GM13977 (cell line): ENCODE data around the gene CAD.

Experiments used
- DNase-seq: peaks from one replicate; pipeline ENCODE4 v3.0.0; 2012; ENCODE audit warnings: low spot score
- CTCF ChIP-seq: IDR thresholded peaks from 2 replicates; pipeline ENCODE4 v1.5.1; 2012; ENCODE audit warnings: mild to moderate bottlenecking, control low read depth; ENCODE audit not compliant: insufficient read depth; ENCODE audit errors: extremely low read depth, missing control alignments
- in situ Hi-C: fragments of 300-500 bp; cut with MboI; formaldehyde crosslinking; loops from one replicate; pipeline ENCODE4 v1.12.0; 2022; ENCODE audit warnings: low sequenced_read_pairs, low pct_unique_long_range_greater_than_20kb, mixed read lengths, inconsistent platforms; ENCODE audit not compliant: unreplicated experiment

Gene CAD

DNA sequence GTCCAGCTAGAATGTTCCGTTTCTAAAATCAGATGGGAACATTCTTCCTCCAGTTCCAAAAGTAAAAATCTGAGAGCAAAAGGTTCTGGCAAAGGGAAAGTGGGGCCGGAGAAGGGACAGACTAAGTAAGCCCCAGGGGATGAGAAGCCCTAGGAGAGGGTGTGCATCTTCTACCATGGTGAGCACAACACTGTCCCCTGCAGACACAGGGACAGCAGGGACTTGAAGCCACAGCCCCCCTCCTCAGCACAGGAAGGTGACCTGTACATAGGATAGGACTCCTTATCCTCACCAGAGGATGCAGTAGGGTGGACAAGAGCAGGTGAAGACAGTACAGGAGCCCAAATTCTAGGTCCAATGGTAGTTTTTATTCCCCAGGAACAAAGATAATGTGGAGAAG, 17.9 kb upstream of the CAD start:
- in situ Hi-C loops: loop anchor here (25.0 kb wide), 1 partner anchor 237 kb away; the partner anchor contains the start of gene MAPRE3
- no peak for TF ChIP-seq CTCF
- DNase-seq: no peak

GRCh38 chr2:27201675-27202074, 15.5 kb upstream of the CAD start:
- DNase-seq: no peak
- no peak for TF ChIP-seq CTCF
- in situ Hi-C loops: no loop called here

DNA sequence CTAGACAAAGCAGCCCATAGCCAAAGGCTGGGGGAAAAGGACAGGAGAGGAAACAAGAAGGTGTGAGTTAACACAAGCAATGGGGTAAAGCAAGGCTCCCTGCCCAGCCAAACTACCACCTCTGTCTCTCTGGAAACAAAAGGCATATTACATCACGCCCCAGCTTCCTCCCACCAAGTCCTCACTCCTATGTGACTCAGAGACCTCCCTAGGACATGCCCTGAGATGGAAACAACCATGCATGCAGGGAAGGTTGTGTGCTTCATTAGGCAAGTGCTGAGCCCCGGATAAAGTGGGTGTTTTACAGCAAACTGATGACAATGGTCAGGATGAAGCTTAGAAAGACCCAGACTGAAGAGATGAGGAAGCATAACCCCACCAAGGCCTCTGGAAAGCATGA, 14.3 kb upstream of the CAD start:
- DNase-seq: no peak
- in situ Hi-C loops: no loop called here
- no peak for TF ChIP-seq CTCF

- TF ChIP-seq CTCF: no peak
- in situ Hi-C loops: no loop called here
- DNase-seq: no peak
Observed at GRCh38 chr2:27203741-27204140, 13.4 kb upstream of the CAD start.

- TF ChIP-seq CTCF: no peak
- in situ Hi-C loops: no loop called here
- DNase-seq: no peak
Observed at GRCh38 chr2:27204566-27204965, 12.6 kb upstream of the CAD start.

DNA sequence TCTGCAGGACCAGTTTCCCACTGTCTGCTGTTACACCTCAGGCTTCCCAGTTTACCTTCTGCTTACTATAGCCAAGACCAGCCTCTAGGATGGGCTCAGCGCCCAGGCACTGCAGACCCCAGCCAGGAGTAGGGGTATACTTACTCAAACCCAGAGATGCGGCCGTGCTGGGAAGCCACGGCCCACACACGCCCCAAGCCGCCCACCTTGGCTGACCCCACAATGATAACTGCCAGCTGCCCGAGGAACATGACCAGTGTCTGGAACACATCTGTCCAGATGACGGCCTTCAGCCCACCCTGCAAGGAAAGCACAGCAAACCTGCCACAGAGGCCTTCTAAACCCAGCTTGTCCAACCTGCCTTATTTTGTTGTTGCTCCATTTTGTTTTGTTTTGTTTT, 12.0 kb upstream of the CAD start:
- no peak for DNase-seq
- TF ChIP-seq CTCF: no peak

GRCh38 chr2:27206346-27206745, 10.8 kb upstream of the CAD start:
- in situ Hi-C loops: no loop called here
- no peak for DNase-seq
- no peak for TF ChIP-seq CTCF

More for the DNA sequence above, 12.0 kb upstream of the CAD start:
- in situ Hi-C loops: no loop called here
